Measurements from ENCODE around the gene KRT23. TPM values are rescaled to one million over a fixed set of nuclear protein-coding genes. Genes with fewer than 3 reads are reported as not detected.

KRT23 gene
- total and polyA plus RNA-seq, 2 of the 4 experiments (the other 2 are of a cell fraction), result 0.36 to 0.39 TPM

DNA sequence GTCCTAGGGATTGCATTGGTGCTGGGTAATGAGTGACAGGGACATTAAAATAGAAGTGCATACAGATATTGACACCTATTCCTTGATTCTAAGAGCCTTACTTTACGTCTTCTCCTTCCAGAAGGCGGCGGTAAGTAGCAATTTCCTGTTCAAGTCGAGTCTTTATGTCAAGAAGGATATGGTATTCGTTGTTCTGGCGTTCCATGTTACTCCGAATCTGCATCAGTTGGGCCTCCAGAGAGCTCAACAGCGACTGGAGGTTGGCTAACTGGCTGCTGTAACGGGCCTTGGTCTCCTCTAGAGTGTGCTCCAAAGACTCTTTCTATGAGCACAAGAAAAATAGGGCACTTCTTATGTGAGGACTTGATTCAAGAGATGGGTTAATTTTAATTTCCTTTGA lies 59.4 kb downstream of the KRT23 start:
- Histone ChIP-seq H3K27ac (ENCODE audit: insufficient read depth, low read length) (no peak overlapping the region), H3K56ac (ENCODE audit: extremely low read depth, insufficient read depth, low read length) (no peak overlapping the region), H3K4me3 (ENCODE audit: insufficient read depth, low read depth, low read length) (no peak overlapping the region), H3K9ac (ENCODE audit: low read depth, low read length) (no peak overlapping the region), H2BK15ac (ENCODE audit: low read depth, low read length) (no peak overlapping the region), H2BK20ac (ENCODE audit: low read depth, low read length) (no peak overlapping the region), H4K8ac (ENCODE audit: low read depth in 2 of 2, low read length in 2 of 2) (no peak overlapping the region), H3K27me3 (ENCODE audit: control insufficient read depth, insufficient read depth, low read length) (peaks cover 2% of the 10 kb centered on the region), H3K79me1 (ENCODE audit: low read depth in 1 of 2, low read length in 2 of 2) (no peaks in the 10 kb centered on the region), H3K4me2 (ENCODE audit: low read depth, low read length) (no peak overlapping the region), H3K9me3 (ENCODE audit: control insufficient read depth, insufficient read depth, low read length) (no peaks in the 10 kb centered on the region), H4K91ac (ENCODE audit: insufficient read depth, low read depth, low read length) (no peak overlapping the region), H2AK9ac (replicated peaks; ENCODE audit: low read depth, low read length, poor library complexity) (no peak overlapping the region), H2AFZ (replicated peaks; ENCODE audit: low read length, poor library complexity) (no peak overlapping the region), H2BK120ac (ENCODE audit: low read depth, low read length) (no peak overlapping the region), H3K9me1 (ENCODE audit: insufficient read depth, low read length) (no peaks in the 10 kb centered on the region), H3K18ac (ENCODE audit: low read depth, low read length) (no peak overlapping the region), H4K5ac (ENCODE audit: low read depth, low read length) (no peak overlapping the region), H3K23ac (ENCODE audit: low read depth, low read length) (no peak overlapping the region), H3K14ac (replicated peaks; ENCODE audit: low read depth, low read length) (no peak overlapping the region), H3K4ac (ENCODE audit: low read depth, low read length) (no peak overlapping the region), H2BK5ac (ENCODE audit: low read depth, low read length, poor library complexity, severe bottlenecking) (no peak overlapping the region), H3K4me1 (ENCODE audit: control insufficient read depth, insufficient read depth, low read length) (no peaks in the 10 kb centered on the region; the same call in 1 of the 2 replicates), H4K20me1 (ENCODE audit: insufficient read depth, low read length) (no peaks in the 10 kb centered on the region), H2AK5ac (ENCODE audit: low read depth, low read length) (no peak overlapping the region), H3K36me3 (ENCODE audit: control insufficient read depth, insufficient read depth, low read length) (no peaks in the 10 kb centered on the region)
- intact Hi-C loops (cut with micrococcal nuclease), result no loop called here
- ATAC-seq (ENCODE audit: low read depth) (no peak), DNase-seq (no peak)
- ChIA-PET POLR2A (ENCODE audit: unreplicated experiment) (no interaction called here), CTCF (no interaction called here)
- TF ChIP-seq RCOR1 (IDR thresholded peaks at IDR 0.05; ENCODE audit: insufficient replicate concordance, low read length), result no peak
- no peak for TF ChIP-seq CEBPB (IDR thresholded peaks at IDR 0.05; ENCODE audit: low read depth, low read length)
- no peak for TF ChIP-seq CTCF (conservative IDR thresholded peaks at IDR 0.05; ENCODE audit: low read depth, low read length)
- TF ChIP-seq SMC3 (IDR thresholded peaks at IDR 0.05; ENCODE audit: low read depth, low read length), result no peak
- no peak for TF ChIP-seq CHD1 (IDR thresholded peaks at IDR 0.05; ENCODE audit: low read depth, low read length)
- no peak for TF ChIP-seq MXI1 (IDR thresholded peaks at IDR 0.05; ENCODE audit: borderline replicate concordance, low read depth, low read length)
- no peak for TF ChIP-seq MAFK (IDR thresholded peaks at IDR 0.05; ENCODE audit: low read depth, low read length)
- no peak for TF ChIP-seq FOS (IDR thresholded peaks at IDR 0.05; ENCODE audit: low read depth, low read length)
- TF ChIP-seq RAD21 (IDR thresholded peaks at IDR 0.05; ENCODE audit: low read length), result no peak
- no peak for TF ChIP-seq MAZ (IDR thresholded peaks at IDR 0.05; ENCODE audit: borderline replicate concordance, low read depth, low read length)
- TF ChIP-seq, protein P1, sequence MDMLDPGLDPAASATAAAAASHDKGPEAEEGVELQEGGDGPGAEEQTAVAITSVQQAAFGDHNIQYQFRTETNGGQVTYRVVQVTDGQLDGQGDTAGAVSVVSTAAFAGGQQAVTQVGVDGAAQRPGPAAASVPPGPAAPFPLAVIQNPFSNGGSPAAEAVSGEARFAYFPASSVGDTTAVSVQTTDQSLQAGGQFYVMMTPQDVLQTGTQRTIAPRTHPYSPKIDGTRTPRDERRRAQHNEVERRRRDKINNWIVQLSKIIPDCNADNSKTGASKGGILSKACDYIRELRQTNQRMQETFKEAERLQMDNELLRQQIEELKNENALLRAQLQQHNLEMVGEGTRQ (IDR thresholded peaks at IDR 0.05; ENCODE audit: low read depth, low read length), result no peak
- no peak for TF ChIP-seq BHLHE40 (IDR thresholded peaks at IDR 0.05; ENCODE audit: low read depth, low read length)
- no peak for TF ChIP-seq RFX5 (IDR thresholded peaks at IDR 0.05; ENCODE audit: low read depth, low read length)
- TF ChIP-seq ELK1 (IDR thresholded peaks at IDR 0.05; ENCODE audit: borderline replicate concordance, low read depth, low read length), result no peak
- no peak for TF ChIP-seq POLR2A (IDR thresholded peaks at IDR 0.05; ENCODE audit: low read depth, low read length)
- no peak for TF ChIP-seq NFE2L2 (IDR thresholded peaks at IDR 0.05; ENCODE audit: low read depth, low read length)
- 80% methylated on average over 2 of the region's 9 CpGs; no CpG with 5 or more reads in 1 of the 2 experiments for WGBS, 2 experiments (ENCODE audit: extremely low coverage in 2 of 2, insufficient read length in 1 of 2)
- dilution Hi-C loops (cut with HindIII; ENCODE audit: low sequenced_read_pairs, unreplicated experiment), result no loop called here
- no TSS peak for BruUV-seq (replicated peaks)
- in situ Hi-C loops (cut with MboI; ENCODE audit: low sequenced_read_pairs), result no loop called here

Measured in IMR-90 (cell line).